NCI-H1694 (cell line): ENCODE results near the gene RAI14.

Experiments
- DNase-seq: peaks from one replicate; lab custom pipeline; 2025; lab: John Stamatoyannopoulos, UW

RAI14 gene

GRCh38 chr5:34648039-34648839 lies 7.9 kb upstream of the RAI14 start:
- DNase-seq = no peak

- DNase-seq = no peak
Measured at GRCh38 chr5:34648840-34649158, 7.3 kb upstream of the RAI14 start.

GRCh38 chr5:34651791-34652190 lies 4.3 kb upstream of the RAI14 start:
- DNase-seq = no peak

- DNase-seq = no peak
Measured at GRCh38 chr5:34652466-34652865, 3.7 kb upstream of the RAI14 start.

GRCh38 chr5:34652914-34653313 lies 3.2 kb upstream of the RAI14 start:
- no peak for DNase-seq

- no peak for DNase-seq
Measured at GRCh38 chr5:34653708-34654107, 2.4 kb upstream of the RAI14 start.

GRCh38 chr5:34655354-34655991 lies 655 bp upstream of the RAI14 start:
- peak; percentile 24 for DNase-seq

- no peak for DNase-seq
Measured at GRCh38 chr5:34656700-34657273, 659 bp downstream of the RAI14 start.

- no peak for DNase-seq
Measured at GRCh38 chr5:34657274-34657921, 1.3 kb downstream of the RAI14 start.

- DNase-seq = no peak
Measured at GRCh38 chr5:34657988-34658387, 1.9 kb downstream of the RAI14 start.

GRCh38 chr5:34659168-34659567 lies 3.0 kb downstream of the RAI14 start:
- DNase-seq = no peak

GRCh38 chr5:34660444-34660843 lies 4.3 kb downstream of the RAI14 start:
- DNase-seq = no peak

- no peak for DNase-seq
Measured at GRCh38 chr5:34663771-34664496, 7.8 kb downstream of the RAI14 start.

GRCh38 chr5:34666392-34667080 lies 10.4 kb downstream of the RAI14 start:
- DNase-seq = no peak

GRCh38 chr5:34667705-34668104 lies 11.6 kb downstream of the RAI14 start:
- DNase-seq = no peak

- no peak for DNase-seq
Measured at GRCh38 chr5:34669931-34670516, 13.9 kb downstream of the RAI14 start.

GRCh38 chr5:34672196-34672595 lies 16.1 kb downstream of the RAI14 start:
- no peak for DNase-seq

- DNase-seq = no peak
Measured at GRCh38 chr5:34673463-34674125, 17.5 kb downstream of the RAI14 start.

- no peak for DNase-seq
Measured at GRCh38 chr5:34674187-34674586, 18.1 kb downstream of the RAI14 start.

GRCh38 chr5:34675857-34676256 lies 19.7 kb downstream of the RAI14 start:
- DNase-seq = no peak

- DNase-seq = no peak
Measured at GRCh38 chr5:34676416-34676815, 20.3 kb downstream of the RAI14 start.
